ENCODE results near the gene ZDHHC7. TPM values are rescaled to one million over a fixed set of nuclear protein-coding genes. Genes with fewer than 3 reads are reported as not detected.

The ZDHHC7 gene
- total and polyA plus RNA-seq, 9 donors, result 23.9 to 54.5 (median 32.7) TPM

DNA sequence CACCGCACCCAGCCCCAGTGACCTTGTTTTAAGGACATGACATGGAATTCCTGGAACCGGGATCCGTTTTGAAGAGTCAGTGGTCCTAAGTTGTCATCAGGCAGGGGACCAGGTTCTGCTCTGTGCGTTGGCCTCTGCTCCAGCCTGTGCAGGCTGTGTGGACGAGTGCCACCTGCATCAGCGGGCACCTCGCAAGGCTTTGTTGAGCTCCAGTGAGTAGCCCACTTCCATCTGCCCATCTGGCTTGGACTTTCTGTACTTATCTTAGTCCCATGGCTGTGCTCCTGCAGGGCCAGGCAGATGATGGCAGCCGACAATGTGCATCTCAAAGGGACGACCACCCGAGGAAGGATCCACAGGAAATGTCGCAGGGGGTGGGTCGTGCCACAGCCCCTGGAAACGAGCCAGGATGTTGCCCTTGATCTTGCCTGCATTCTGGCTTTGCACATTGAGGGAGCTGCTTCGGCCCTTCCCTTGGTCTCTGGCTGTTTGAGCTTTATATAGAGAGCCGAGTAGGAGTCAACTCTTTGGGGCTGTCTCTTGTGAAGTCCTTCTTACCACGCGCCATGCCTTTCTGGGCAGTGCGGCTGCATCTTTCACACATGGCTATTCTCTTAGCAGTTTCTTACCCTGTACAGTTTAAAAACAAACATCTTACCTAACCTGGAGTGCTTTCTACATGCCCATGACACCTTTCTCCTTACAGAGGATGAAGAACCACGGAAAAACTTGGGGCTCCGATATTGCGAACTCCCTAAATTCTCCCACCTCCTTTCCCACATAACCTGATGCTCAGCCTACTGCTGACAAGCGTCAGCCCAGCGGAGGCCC, 34.5 kb upstream of the ZDHHC7 start:
- Histone ChIP-seq H3K9me3 (no peaks in the 10 kb centered on the region), H3K4me3 (no peak overlapping the region), H3K27me3 (no peaks in the 10 kb centered on the region), H3K27ac (no peak overlapping the region), H3K4me1 (ENCODE audit: insufficient read depth) (peaks cover 4% of the 10 kb centered on the region), H3K36me3 (no peaks in the 10 kb centered on the region)
- no peak for DNase-seq
- 85 to 87% (median 86%) methylated on average over 23 of the region's 23 CpGs for WGBS, 3 donors
- intact Hi-C loops (cut with DNase I), result no loop called here
- TF ChIP-seq, protein P1, sequence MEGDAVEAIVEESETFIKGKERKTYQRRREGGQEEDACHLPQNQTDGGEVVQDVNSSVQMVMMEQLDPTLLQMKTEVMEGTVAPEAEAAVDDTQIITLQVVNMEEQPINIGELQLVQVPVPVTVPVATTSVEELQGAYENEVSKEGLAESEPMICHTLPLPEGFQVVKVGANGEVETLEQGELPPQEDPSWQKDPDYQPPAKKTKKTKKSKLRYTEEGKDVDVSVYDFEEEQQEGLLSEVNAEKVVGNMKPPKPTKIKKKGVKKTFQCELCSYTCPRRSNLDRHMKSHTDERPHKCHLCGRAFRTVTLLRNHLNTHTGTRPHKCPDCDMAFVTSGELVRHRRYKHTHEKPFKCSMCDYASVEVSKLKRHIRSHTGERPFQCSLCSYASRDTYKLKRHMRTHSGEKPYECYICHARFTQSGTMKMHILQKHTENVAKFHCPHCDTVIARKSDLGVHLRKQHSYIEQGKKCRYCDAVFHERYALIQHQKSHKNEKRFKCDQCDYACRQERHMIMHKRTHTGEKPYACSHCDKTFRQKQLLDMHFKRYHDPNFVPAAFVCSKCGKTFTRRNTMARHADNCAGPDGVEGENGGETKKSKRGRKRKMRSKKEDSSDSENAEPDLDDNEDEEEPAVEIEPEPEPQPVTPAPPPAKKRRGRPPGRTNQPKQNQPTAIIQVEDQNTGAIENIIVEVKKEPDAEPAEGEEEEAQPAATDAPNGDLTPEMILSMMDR (IDR thresholded peaks at IDR 0.05), result no peak
- TF ChIP-seq POLR2A (IDR thresholded peaks at IDR 0.05) (no peak), EP300 (IDR thresholded peaks at IDR 0.05) (no peak)

DNA sequence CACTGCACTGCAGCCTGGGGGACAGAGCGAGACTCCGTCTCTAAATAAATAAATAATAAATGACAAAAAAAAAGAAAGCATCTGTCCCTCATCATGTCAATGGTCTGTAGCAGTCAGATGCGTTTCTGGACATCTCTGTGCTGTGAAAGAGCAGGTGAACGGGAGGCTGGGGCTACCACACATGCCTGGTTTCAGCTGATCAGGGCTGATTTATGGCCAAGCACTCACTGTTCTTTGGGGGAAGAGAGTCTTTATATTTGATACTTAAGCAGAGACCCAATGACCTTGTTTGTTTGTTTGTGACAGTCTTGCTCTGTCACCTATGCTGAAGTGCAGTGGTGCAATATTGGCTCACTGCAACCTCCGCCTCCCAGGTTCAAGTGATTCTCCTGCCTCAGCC, 33.7 kb upstream of the ZDHHC7 start:
- Histone ChIP-seq H3K27me3 (no peaks in the 10 kb centered on the region), H3K4me3 (no peak overlapping the region), H3K27ac (no peak overlapping the region), H3K36me3 (no peaks in the 10 kb centered on the region), H3K9me3 (no peaks in the 10 kb centered on the region), H3K4me1 (ENCODE audit: insufficient read depth) (no peaks in the 10 kb centered on the region)
- no peak for DNase-seq
- intact Hi-C loops (cut with DNase I), result no loop called here
- TF ChIP-seq EP300 (IDR thresholded peaks at IDR 0.05), result no peak
- no peak for TF ChIP-seq POLR2A (IDR thresholded peaks at IDR 0.05)
- TF ChIP-seq, protein P1 (IDR thresholded peaks at IDR 0.05), result no peak
- WGBS, 3 donors, result 95 to 96% (median 96%) methylated on average over 5 of the region's 5 CpGs

DNA sequence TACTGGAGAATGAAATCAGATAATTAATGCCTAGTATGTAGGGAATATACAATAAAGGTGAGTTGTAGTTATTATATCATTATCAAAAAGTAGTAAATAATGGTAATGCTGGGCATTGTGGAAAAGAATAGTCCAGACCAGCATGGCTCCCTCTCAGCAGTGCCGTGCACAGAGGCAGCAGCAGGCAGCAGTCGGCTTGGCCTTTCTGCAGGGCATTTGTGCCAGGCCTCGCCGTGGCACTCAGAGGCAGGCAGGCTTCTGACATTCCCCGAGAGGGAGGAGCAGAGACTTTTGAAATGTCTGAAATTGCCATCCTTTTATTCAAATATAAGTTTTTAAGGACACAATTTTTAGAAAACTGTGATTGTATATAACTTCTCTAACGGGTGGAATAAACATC, 31.3 kb upstream of the ZDHHC7 start:
- H3K27me3 ChIP-seq, result no peaks in the 10 kb centered on the region
- no peaks in the 10 kb centered on the region for H3K9me3 ChIP-seq
- intact Hi-C loops (cut with DNase I), result no loop called here
- no peak overlapping the region for H3K27ac ChIP-seq
- no peak overlapping the region for H3K4me3 ChIP-seq
- no peaks in the 10 kb centered on the region for H3K36me3 ChIP-seq
- TF ChIP-seq, protein P1 (IDR thresholded peaks at IDR 0.05), result no peak
- TF ChIP-seq POLR2A (IDR thresholded peaks at IDR 0.05), result no peak
- TF ChIP-seq EP300 (IDR thresholded peaks at IDR 0.05), result no peak
- DNase-seq, result no peak
- WGBS, 3 donors, result 88 to 92% (median 90%) methylated on average over 6 of the region's 6 CpGs
- no peaks in the 10 kb centered on the region for H3K4me1 ChIP-seq (ENCODE audit: insufficient read depth)

DNA sequence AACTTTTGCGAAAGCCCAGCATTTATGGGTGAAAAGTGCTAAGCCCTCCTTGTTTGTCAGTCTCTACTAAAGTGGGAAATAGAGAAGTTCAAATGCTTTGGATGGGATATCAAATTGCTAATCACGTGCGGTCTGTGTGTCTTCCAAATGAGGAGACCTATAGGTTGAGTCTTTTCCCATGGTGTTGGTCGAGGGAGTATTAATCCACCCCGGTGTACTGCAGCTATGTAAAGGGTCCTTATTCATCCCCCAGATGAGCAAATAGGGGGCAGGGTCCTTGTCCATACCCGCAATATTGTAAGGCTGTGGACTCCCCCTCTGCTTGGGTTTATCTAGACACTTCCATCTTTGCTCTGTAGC, 30.8 kb upstream of the ZDHHC7 start:
- H3K36me3 ChIP-seq, result no peaks in the 10 kb centered on the region
- DNase-seq, result no peak
- TF ChIP-seq POLR2A (IDR thresholded peaks at IDR 0.05), result no peak
- no peak for TF ChIP-seq EP300 (IDR thresholded peaks at IDR 0.05)
- TF ChIP-seq, protein P1 (IDR thresholded peaks at IDR 0.05), result no peak
- H3K4me1 ChIP-seq (ENCODE audit: insufficient read depth), result no peaks in the 10 kb centered on the region
- no peaks in the 10 kb centered on the region for H3K9me3 ChIP-seq
- intact Hi-C loops (cut with DNase I), result no loop called here
- H3K27ac ChIP-seq, result no peak overlapping the region
- 71 to 82% (median 77%) methylated on average over 6 of the region's 6 CpGs for WGBS, 3 donors
- H3K4me3 ChIP-seq, result no peak overlapping the region
- no peaks in the 10 kb centered on the region for H3K27me3 ChIP-seq
